ENCODE data around the gene MRPL45.
"Not testable (repeated sequence)": the region's sequence is repeated elsewhere in the genome, so short reads cannot be mapped to it uniquely, and the experiment has no call there.

- not testable (repeated sequence) for TF ChIP-seq TBL1XR1 (IDR thresholded peaks at IDR 0.05; ENCODE audit: borderline replicate concordance, low read length, partially characterized antibody); ZNF292 (CRISPR knock-in tag; IDR thresholded peaks at IDR 0.05; ENCODE audit: borderline replicate concordance, low read depth); NR2C2 (CRISPR knock-in tag; IDR thresholded peaks at IDR 0.05; ENCODE audit: borderline replicate concordance); CHD2 (IDR thresholded peaks at IDR 0.05; ENCODE audit: low read depth, low read length); ZNF350 (CRISPR knock-in tag; IDR thresholded peaks at IDR 0.05; ENCODE audit: borderline replicate concordance, low read depth); ZNF552 (CRISPR knock-in tag; IDR thresholded peaks at IDR 0.05; ENCODE audit: borderline replicate concordance); TBP (CRISPR knock-in tag; IDR thresholded peaks at IDR 0.05); BRCA1 (CRISPR knock-in tag; IDR thresholded peaks at IDR 0.05); CTCF (CRISPR knock-in tag; IDR thresholded peaks at IDR 0.05); PHF8 (CRISPR knock-in tag; IDR thresholded peaks at IDR 0.05); EEA1 (CRISPR knock-in tag; IDR thresholded peaks at IDR 0.05; ENCODE audit: borderline replicate concordance); ZNF709 (CRISPR knock-in tag; IDR thresholded peaks at IDR 0.05)
Measured at GRCh38 chr17:38254357-38254756, 42.6 kb upstream of the MRPL45 start.
